Nephron progenitor cell (in vitro differentiated cells): ENCODE measurements around the gene CHPF2.

Experiments
- DNase-seq: peaks from one replicate; pipeline ENCODE4 v3.0.0; 2021
- H3K27ac Mint-ChIP-seq: 2 replicates; pipeline ENCODE4 v1.8.0; 2021; ENCODE audit warnings: mild to moderate bottlenecking, moderate library complexity, mixed read lengths
- H3K27me3 Mint-ChIP-seq: 2 replicates; pipeline ENCODE4 v1.8.0; 2021; ENCODE audit warnings: mild to moderate bottlenecking, low read depth, mixed read lengths; ENCODE audit not compliant: poor library complexity
- H3K36me3 Mint-ChIP-seq: 2 replicates; pipeline ENCODE4 v1.8.0; 2021; ENCODE audit warnings: low read depth, mixed read lengths
- H3K4me1 Mint-ChIP-seq: 2 replicates; pipeline ENCODE4 v1.8.0; 2021; ENCODE audit warnings: mixed read lengths
- H3K4me3 Mint-ChIP-seq: 2 replicates; pipeline ENCODE4 v1.8.0; 2021; ENCODE audit warnings: mild to moderate bottlenecking, moderate library complexity, mixed read lengths
- H3K9me3 Mint-ChIP-seq: 2 replicates; pipeline ENCODE4 v1.8.0; 2021; ENCODE audit warnings: mild to moderate bottlenecking, moderate library complexity, mixed read lengths
- TF ChIP-seq, protein P1 (sequence below): fragments of 200-600 bp; sonication (generic); IDR thresholded peaks from 2 replicates; pipeline ENCODE4 v1.5.0; 2021; ENCODE audit warnings: antibody characterized with exemption

Gene CHPF2

DNA sequence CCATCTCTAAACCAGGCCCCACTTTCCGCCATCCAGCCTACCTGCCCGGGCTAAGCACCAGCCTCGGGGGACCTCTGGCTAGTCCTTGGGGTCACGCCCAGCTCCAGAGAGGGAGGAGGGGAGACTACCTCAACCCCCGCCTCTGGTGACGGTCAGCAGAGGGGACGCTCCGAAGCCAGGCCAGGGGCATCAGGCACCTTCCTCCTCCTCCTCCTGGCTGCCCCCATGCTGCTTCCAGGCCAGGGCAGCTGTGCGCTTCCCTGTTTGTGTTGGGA, 20.2 kb downstream of the CHPF2 start:
- Mint-ChIP-seq H3K4me3 (peak overlapping the region; percentile 88), H3K9me3 (no peaks in the 10 kb centered on the region), H3K36me3 (no peaks in the 10 kb centered on the region), H3K27ac (peak overlapping the region; percentile 100), H3K4me1 (peaks cover 82% of the 10 kb centered on the region), H3K27me3 (peaks cover 31% of the 10 kb centered on the region)
- TF ChIP-seq, protein P1, sequence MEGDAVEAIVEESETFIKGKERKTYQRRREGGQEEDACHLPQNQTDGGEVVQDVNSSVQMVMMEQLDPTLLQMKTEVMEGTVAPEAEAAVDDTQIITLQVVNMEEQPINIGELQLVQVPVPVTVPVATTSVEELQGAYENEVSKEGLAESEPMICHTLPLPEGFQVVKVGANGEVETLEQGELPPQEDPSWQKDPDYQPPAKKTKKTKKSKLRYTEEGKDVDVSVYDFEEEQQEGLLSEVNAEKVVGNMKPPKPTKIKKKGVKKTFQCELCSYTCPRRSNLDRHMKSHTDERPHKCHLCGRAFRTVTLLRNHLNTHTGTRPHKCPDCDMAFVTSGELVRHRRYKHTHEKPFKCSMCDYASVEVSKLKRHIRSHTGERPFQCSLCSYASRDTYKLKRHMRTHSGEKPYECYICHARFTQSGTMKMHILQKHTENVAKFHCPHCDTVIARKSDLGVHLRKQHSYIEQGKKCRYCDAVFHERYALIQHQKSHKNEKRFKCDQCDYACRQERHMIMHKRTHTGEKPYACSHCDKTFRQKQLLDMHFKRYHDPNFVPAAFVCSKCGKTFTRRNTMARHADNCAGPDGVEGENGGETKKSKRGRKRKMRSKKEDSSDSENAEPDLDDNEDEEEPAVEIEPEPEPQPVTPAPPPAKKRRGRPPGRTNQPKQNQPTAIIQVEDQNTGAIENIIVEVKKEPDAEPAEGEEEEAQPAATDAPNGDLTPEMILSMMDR = no peak
- peak; percentile 35 for DNase-seq

DNA sequence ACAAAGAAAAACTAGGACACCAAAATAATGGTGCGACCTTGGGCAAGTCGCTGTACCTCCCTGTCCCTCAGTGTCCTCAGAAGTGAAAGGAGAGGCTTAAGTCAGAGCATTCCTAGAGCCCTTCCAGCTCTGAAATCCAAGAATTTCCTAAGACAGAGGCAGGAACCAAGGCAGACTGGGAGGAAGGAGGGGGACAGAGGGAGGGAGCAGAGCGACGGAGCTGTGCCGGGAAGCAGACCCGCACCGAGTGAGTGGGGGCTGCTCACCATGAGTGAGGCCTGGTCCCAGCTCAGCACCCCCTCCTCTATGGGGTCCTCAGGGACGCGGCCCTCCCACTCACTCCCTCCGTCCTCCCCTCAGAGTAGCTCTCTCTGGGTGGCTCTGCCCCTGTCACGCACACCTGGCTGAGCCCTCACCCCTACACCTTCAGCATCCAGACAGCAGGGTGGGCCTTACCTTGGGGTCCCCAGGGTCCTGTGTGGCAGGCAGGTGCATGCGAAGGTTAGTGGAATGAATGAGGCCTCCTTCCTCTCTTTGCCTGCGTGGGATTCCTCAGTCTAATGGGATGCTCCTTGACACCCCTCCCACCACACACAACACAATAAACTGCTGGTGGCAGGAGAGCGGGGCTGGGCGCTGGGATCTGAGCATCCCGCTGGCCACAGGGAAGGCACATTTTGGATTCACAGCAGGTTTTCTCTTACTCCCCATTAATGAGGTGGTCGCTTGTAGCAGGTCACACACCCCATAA, 20.9 kb downstream of the CHPF2 start:
- H3K36me3 Mint-ChIP-seq = no peaks in the 10 kb centered on the region
- peak overlapping the region; percentile 64 for H3K27ac Mint-ChIP-seq
- H3K4me3 Mint-ChIP-seq = peak overlapping the region; percentile 88
- peaks cover 38% of the 10 kb centered on the region for H3K27me3 Mint-ChIP-seq
- peak; percentile 22 for DNase-seq
- H3K9me3 Mint-ChIP-seq = no peaks in the 10 kb centered on the region
- TF ChIP-seq, protein P1 = no peak
- peaks cover 77% of the 10 kb centered on the region for H3K4me1 Mint-ChIP-seq

DNA sequence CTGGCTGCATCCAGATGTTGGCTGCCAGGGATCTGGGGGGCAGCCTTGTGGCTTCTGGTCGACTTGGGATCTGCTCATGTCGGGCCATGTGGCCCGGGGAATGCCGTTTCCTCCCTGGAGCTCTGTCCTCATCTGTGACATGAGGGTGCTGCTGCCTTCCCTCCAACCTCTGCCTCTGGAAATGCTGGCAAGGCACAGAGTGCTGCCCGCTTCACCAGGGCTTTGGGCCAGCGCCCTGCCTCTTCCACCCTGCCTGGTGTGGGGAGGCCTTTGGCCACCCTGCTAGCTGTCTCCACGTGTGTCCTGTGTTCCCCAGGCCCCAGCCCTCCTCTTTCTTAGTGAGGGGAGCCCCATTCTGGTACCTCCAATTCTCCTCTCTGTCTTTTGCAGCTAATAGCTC, 22.0 kb downstream of the CHPF2 start:
- peaks cover 49% of the 10 kb centered on the region for H3K27me3 Mint-ChIP-seq
- H3K4me3 Mint-ChIP-seq = peak overlapping the region; percentile 53
- H3K9me3 Mint-ChIP-seq = no peaks in the 10 kb centered on the region
- peaks cover 68% of the 10 kb centered on the region for H3K4me1 Mint-ChIP-seq
- no peak for DNase-seq
- H3K27ac Mint-ChIP-seq = no peak overlapping the region
- TF ChIP-seq, protein P1 = no peak
- H3K36me3 Mint-ChIP-seq = no peaks in the 10 kb centered on the region

DNA sequence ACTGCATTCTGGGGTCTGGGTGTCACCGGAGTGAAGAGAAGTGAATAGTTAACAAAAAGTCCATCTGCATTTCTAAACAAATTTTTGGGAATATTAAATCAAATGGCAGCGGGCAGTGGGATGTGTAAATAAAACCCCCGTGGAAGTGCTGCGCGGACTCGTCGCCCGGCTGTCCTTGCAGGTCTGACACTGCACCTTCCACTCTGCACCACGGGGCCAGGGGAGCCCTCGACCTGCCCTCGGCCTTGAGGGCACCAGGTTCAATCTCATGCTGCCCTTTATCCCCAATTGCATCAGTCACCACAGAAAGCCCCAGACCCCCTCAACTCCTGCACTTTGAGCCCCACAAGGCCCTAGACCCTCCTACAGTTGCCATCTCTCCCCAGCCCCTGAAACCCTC, 22.6 kb downstream of the CHPF2 start:
- no peaks in the 10 kb centered on the region for H3K9me3 Mint-ChIP-seq
- peaks cover 63% of the 10 kb centered on the region for H3K4me1 Mint-ChIP-seq
- no peak for DNase-seq
- peaks cover 52% of the 10 kb centered on the region for H3K27me3 Mint-ChIP-seq
- no peak overlapping the region for H3K4me3 Mint-ChIP-seq
- H3K36me3 Mint-ChIP-seq = no peaks in the 10 kb centered on the region
- H3K27ac Mint-ChIP-seq = no peak overlapping the region
- TF ChIP-seq, protein P1 = no peak

DNA sequence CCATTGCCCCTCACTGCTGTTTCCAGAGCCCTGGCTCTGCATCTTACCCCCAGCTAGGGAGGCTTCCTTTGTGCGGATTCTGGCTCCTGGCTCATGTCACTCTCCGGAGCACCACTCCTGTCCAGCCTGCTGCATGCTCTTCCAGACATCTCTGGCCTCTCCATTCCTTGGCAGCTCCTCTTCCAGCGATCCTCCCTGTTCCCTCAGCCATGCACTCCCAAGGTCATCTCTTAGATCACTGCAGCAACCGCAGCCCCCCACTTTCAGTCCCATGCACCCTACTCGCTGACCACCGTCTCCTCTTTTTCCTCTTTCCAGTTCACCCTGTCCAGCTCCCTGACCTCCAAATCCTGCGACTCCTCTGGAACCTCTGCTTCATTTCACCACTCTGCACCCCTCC, 23.1 kb downstream of the CHPF2 start:
- Mint-ChIP-seq H3K9me3 (no peaks in the 10 kb centered on the region), H3K36me3 (no peaks in the 10 kb centered on the region), H3K4me1 (peaks cover 58% of the 10 kb centered on the region), H3K4me3 (no peak overlapping the region), H3K27me3 (peaks cover 58% of the 10 kb centered on the region), H3K27ac (no peak overlapping the region)
- TF ChIP-seq, protein P1 = no peak
- DNase-seq = no peak

DNA sequence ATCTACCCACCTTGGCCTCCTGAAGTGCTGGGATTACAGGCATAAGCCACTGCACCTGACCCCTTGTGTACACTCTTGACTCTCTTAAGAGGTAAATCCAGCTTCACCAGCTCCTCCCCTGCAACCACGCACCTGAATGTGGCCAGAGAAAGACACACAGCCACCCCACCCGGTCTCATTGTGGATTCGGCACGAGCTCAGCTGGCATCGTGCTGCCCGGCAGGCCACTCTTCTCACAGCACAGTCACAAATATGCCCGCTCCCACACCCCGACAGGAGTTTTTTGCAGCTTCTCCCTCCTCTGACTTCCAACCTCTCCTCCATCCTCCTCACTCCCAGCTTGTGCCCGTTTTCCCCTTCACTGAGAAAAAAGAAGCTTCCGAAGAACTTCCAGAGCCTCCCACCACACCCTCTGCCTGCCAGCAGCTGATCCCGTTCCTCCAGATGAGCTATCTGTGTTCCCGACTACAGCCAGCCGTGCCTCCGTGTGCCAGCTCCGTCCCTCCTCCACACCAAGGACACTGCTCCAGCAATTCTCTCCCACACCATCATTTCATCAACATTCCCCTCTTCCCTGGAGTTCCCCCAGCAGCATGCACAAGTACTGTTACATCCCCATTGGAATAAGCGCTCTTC, 24.2 kb downstream of the CHPF2 start:
- Mint-ChIP-seq H3K9me3 (no peaks in the 10 kb centered on the region), H3K4me1 (peaks cover 47% of the 10 kb centered on the region), H3K36me3 (no peaks in the 10 kb centered on the region), H3K27me3 (peaks cover 69% of the 10 kb centered on the region), H3K4me3 (no peak overlapping the region), H3K27ac (no peak overlapping the region)
- TF ChIP-seq, protein P1 = no peak
- DNase-seq = no peak
